GM12872 (cell line): ENCODE measurements around the gene RPS6KB2.

ENCODE experiments used
- TF ChIP-seq, protein P1 (sequence below): IDR thresholded peaks from 3 replicates; pipeline ENCODE4 v1.5.1; 2011; ENCODE audit warnings: low read depth, mild to moderate bottlenecking, low read length, moderate library complexity; ENCODE audit not compliant: insufficient read depth

Gene RPS6KB2

DNA sequence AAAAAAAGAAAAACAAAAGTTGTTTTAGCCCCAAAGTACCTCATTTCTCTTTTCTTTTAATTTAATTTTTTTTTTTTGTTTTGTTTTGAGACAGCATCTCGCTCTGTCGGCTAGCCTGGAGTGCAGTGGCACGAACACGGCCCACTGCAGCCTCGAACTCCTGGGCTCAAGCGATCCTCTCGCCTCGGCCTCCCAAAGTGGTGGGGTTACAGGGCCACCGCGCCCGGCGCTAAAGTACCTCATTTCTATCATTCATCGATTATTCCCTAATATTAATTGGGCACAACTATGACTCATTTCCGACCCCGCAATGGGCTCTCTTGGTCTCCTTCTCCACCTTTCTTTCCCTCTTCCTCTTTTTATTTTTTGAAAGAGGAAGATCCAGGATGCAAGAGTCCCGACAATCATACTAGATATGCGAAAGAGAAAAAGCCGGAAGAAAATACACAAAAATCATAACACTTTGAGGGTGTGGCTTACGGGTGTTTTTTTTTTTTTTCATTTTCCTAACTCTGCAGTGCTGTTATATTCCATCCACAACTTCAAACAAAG lies 54.1 kb downstream of the RPS6KB2 start:
- TF ChIP-seq, protein P1, sequence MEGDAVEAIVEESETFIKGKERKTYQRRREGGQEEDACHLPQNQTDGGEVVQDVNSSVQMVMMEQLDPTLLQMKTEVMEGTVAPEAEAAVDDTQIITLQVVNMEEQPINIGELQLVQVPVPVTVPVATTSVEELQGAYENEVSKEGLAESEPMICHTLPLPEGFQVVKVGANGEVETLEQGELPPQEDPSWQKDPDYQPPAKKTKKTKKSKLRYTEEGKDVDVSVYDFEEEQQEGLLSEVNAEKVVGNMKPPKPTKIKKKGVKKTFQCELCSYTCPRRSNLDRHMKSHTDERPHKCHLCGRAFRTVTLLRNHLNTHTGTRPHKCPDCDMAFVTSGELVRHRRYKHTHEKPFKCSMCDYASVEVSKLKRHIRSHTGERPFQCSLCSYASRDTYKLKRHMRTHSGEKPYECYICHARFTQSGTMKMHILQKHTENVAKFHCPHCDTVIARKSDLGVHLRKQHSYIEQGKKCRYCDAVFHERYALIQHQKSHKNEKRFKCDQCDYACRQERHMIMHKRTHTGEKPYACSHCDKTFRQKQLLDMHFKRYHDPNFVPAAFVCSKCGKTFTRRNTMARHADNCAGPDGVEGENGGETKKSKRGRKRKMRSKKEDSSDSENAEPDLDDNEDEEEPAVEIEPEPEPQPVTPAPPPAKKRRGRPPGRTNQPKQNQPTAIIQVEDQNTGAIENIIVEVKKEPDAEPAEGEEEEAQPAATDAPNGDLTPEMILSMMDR: no peak

DNA sequence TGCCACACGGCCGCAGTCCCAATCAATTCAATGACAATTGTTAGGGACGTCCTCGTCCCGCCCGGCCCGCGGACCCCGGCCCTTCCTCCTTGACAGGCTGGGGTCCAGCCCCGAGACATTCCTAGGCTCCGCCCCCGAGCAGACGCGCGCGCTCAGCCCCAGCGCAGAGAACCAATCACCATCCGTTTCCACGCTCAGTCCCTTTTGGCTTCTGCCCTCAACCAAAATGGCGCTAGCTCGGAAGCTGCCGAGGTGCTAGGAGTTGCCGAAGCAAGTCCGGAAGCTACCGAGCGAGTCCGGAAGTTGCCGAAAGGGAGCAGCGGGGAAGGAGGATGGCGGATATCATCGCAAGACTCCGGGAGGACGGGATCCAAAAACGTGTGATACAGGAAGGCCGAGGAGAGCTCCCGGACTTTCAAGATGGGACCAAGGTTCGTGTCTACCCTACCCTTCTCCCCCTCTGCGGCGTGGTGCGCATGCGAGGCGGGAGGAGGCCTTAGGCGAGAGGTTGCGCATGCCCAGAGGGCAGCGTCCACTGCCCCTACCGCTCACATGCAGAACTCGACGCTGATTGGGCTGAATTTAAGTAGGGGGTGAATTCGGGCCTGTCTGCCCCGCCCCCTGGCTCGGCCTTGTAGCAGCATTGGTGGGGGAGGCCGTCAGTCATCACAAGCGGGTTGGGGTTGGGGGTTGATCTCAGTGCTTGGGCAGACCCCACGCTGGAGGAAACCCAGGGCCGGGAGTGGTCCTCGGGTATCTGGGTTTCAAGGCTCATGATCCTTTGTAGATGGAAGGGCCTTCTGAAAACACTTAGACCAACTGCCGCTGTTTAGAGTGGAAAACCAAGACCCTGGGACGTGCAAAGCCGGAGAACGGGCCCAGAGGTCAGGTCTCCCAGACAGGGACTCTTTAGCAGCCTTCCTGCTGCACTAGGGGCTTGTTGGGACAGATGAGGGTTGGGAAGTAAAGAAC lies 54.8 kb downstream of the RPS6KB2 start, which contains the start of gene AIP:
Gene AIP, plus strand, starts transcription at position 200 of the 972 bp plus-strand sequence. Its CDS starts 133 bp downstream, at position 333.
- TF ChIP-seq, protein P1: peak; percentile 34

- TF ChIP-seq, protein P1: no peak
Measured at GRCh38 chr11:67483831-67484665, 55.8 kb downstream of the RPS6KB2 start.

DNA sequence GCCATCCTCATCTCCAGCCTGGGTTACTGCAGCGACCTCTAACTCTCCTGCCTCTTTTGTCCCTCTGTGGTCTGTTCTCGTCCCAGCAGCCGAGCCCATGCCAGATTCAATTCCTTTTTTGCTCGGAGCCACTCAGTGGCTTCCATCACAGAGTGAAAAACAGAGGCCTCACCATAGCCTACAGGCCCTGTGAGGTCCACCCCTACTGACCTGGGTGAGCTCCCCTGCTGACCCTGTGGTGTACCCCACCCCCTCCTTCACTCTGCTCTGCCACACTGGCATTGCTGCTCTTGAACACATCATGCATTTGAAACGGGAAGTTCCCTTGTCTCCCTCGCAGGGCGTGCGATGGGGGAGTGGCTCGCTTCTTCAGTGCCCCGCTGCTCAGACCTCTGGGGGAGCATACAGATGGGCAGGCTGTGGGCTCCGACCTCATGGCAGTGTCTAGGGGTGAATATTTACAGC lies 56.6 kb downstream of the RPS6KB2 start:
- TF ChIP-seq, protein P1: no peak
